ENCODE data around the gene BBX.

BBX gene

GRCh38 chr3:107633327-107634098, 110.8 kb downstream of the BBX start:
- Histone ChIP-seq H3K9me3 (ENCODE audit: insufficient read depth, low read length, severe bottlenecking) (no peaks in the 10 kb centered on the region), H3K36me3 (ENCODE audit: insufficient read depth, low read length) (no peaks in the 10 kb centered on the region), H3K4me1 (ENCODE audit: insufficient read depth, low read length) (peaks cover 9% of the 10 kb centered on the region), H3K4me2 (ENCODE audit: insufficient read depth, low read length) (no peak overlapping the region), H3K4me3 (ENCODE audit: low read depth in 1 of 2, low read length in 2 of 2) (no peak overlapping the region), H3K27me3 (ENCODE audit: insufficient read depth, low read length, poor library complexity) (no peaks in the 10 kb centered on the region), H3K27ac (ENCODE audit: low read length) (no peak overlapping the region), H3K79me2 (ENCODE audit: insufficient read depth, low read length) (peaks cover 17% of the 10 kb centered on the region; the same call in 1 of the 2 replicates), H2AFZ (ENCODE audit: low read depth, low read length) (no peak overlapping the region), H3K9ac (ENCODE audit: low read depth, low read length) (no peak overlapping the region), H4K20me1 (ENCODE audit: insufficient read depth, low read length) (0 out of 2 replicates have a peak, but pooled peaks cover 10% of the 10 kb centered on the region)
- peak; percentile 78 for ATAC-seq (ENCODE audit: insufficient read depth, low read depth)
- TF ChIP-seq EZH2 (IDR thresholded peaks at IDR 0.05; ENCODE audit: borderline replicate concordance, low read depth, low read length, severe bottlenecking) (no peak), CTCF (IDR thresholded peaks at IDR 0.05; ENCODE audit: borderline replicate concordance, extremely low read depth, low read length, poor library complexity, severe bottlenecking) (no peak)
- DNase-seq = no peak

GRCh38 chr3:107634099-107634489, 111.3 kb downstream of the BBX start:
- Histone ChIP-seq H4K20me1 (ENCODE audit: insufficient read depth, low read length) (0 out of 2 replicates have a peak, but pooled peaks cover 10% of the 10 kb centered on the region), H3K27me3 (ENCODE audit: insufficient read depth, low read length, poor library complexity) (no peaks in the 10 kb centered on the region), H3K36me3 (ENCODE audit: insufficient read depth, low read length) (no peaks in the 10 kb centered on the region), H3K4me2 (ENCODE audit: insufficient read depth, low read length) (no peak overlapping the region), H2AFZ (ENCODE audit: low read depth, low read length) (no peak overlapping the region), H3K4me3 (ENCODE audit: low read depth in 1 of 2, low read length in 2 of 2) (no peak overlapping the region), H3K9ac (ENCODE audit: low read depth, low read length) (no peak overlapping the region), H3K9me3 (ENCODE audit: insufficient read depth, low read length, severe bottlenecking) (no peaks in the 10 kb centered on the region), H3K27ac (ENCODE audit: low read length) (no peak overlapping the region), H3K79me2 (ENCODE audit: insufficient read depth, low read length) (peaks cover 17% of the 10 kb centered on the region; the same call in 1 of the 2 replicates), H3K4me1 (ENCODE audit: insufficient read depth, low read length) (peaks cover 9% of the 10 kb centered on the region)
- peak; percentile 47 for ATAC-seq (ENCODE audit: insufficient read depth, low read depth)
- TF ChIP-seq CTCF (IDR thresholded peaks at IDR 0.05; ENCODE audit: borderline replicate concordance, extremely low read depth, low read length, poor library complexity, severe bottlenecking) (no peak), EZH2 (IDR thresholded peaks at IDR 0.05; ENCODE audit: borderline replicate concordance, low read depth, low read length, severe bottlenecking) (no peak)
- DNase-seq = no peak

GRCh38 chr3:107637416-107638183, 114.8 kb downstream of the BBX start:
- H3K4me1 ChIP-seq (ENCODE audit: insufficient read depth, low read length) = peaks cover 9% of the 10 kb centered on the region
- no peaks in the 10 kb centered on the region for H3K9me3 ChIP-seq (ENCODE audit: insufficient read depth, low read length, severe bottlenecking)
- H3K9ac ChIP-seq (ENCODE audit: low read depth, low read length) = no peak overlapping the region
- DNase-seq (no peak), ATAC-seq (ENCODE audit: insufficient read depth, low read depth) (no peak)
- H3K27me3 ChIP-seq (ENCODE audit: insufficient read depth, low read length, poor library complexity) = no peaks in the 10 kb centered on the region
- H3K4me3 ChIP-seq (ENCODE audit: low read depth in 1 of 2, low read length in 2 of 2) = no peak overlapping the region
- H3K27ac ChIP-seq (ENCODE audit: low read length) = no peak overlapping the region
- H2AFZ ChIP-seq (ENCODE audit: low read depth, low read length) = no peak overlapping the region
- TF ChIP-seq EZH2 (IDR thresholded peaks at IDR 0.05; ENCODE audit: borderline replicate concordance, low read depth, low read length, severe bottlenecking) = no peak
- no peak for TF ChIP-seq CTCF (IDR thresholded peaks at IDR 0.05; ENCODE audit: borderline replicate concordance, extremely low read depth, low read length, poor library complexity, severe bottlenecking)
- no peaks in the 10 kb centered on the region for H3K36me3 ChIP-seq (ENCODE audit: insufficient read depth, low read length)
- no peaks in the 10 kb centered on the region; the same call in 1 of the 2 replicates for H4K20me1 ChIP-seq (ENCODE audit: insufficient read depth, low read length)
- no peak overlapping the region for H3K4me2 ChIP-seq (ENCODE audit: insufficient read depth, low read length)
- peaks cover 6% of the 10 kb centered on the region; the same call in 1 of the 2 replicates for H3K79me2 ChIP-seq (ENCODE audit: insufficient read depth, low read length)

Measured in DND-41 (cell line).